ENCODE measurements around the gene CFAP20DC.
A peak's percentile ranks its signal among the peaks of the same experiment; 100 is the strongest.
"Not testable (repeated sequence)": the region's sequence is repeated elsewhere in the genome, so short reads cannot be mapped to it uniquely, and the experiment has no call there.

Gene CFAP20DC

DNA sequence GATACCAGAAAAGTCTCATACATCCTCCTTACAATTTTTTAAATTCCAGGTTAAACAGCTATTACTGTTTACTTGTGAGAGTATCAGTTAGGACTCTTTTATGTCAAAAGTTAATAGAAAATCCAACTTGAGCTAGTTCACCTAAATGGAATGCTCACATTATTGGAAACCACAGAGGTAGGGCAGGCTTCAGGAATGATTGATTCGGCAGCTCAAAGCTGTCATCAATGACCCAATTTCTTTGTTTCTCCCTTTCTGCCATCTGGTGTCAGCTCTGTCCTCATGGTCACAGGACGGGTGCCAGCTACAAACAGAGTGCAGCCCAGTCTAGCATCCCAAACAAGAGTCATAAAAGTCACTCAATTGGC lies 32.2 kb downstream of the CFAP20DC start:
- no peak for DNase-seq (ENCODE audit: low read depth)

DNA sequence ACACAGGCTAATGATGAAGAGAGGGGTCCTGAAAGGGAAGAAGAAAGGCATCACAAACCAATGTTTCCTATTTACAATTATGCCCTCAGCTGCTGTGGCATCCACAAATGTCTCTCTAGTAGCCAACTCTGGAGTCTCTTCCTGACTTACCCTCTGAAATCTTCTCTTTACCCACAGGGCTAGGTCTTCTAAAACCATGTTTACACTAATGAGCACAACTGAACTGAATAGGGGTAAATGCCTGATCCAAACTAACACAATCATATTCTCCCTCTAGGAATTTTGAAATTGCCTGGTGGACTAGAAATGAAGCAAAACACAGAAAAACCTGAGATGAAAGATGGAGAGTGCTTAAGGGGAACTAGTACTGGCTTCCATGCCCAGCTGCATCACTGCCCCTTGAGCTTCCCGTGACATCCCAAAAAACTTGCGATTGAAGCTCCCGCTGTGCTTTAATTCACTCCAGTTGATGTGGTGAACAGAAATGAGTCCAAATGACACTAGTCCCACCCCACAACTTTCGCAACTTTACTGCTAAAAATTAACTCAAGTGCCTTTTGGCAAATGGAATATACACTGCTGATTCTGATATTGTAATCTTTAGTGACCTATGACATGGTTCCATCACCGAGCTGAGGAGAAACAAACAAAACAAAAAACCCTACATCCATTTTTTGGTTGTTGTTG lies 32.8 kb downstream of the CFAP20DC start:
- no peak for DNase-seq (ENCODE audit: low read depth)

DNA sequence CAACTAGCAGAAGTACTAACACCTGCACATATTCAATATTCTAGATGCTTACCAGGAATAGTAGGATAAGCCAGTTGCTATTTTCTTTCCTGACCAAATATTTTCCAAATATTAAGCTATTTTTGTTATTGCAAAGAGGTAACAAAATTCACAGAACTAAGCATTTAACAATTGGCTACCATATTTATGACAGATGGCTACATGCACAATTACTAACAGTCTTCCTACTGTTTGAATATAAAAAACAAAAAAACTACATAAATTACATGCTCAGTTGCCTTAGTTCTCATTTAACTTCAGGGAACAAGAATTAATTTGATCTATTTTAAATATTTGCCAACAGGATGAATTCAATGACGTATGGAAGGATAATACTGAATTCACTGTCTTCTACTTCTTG lies 36.2 kb downstream of the CFAP20DC start:
- no peak for DNase-seq (ENCODE audit: low read depth)

DNA sequence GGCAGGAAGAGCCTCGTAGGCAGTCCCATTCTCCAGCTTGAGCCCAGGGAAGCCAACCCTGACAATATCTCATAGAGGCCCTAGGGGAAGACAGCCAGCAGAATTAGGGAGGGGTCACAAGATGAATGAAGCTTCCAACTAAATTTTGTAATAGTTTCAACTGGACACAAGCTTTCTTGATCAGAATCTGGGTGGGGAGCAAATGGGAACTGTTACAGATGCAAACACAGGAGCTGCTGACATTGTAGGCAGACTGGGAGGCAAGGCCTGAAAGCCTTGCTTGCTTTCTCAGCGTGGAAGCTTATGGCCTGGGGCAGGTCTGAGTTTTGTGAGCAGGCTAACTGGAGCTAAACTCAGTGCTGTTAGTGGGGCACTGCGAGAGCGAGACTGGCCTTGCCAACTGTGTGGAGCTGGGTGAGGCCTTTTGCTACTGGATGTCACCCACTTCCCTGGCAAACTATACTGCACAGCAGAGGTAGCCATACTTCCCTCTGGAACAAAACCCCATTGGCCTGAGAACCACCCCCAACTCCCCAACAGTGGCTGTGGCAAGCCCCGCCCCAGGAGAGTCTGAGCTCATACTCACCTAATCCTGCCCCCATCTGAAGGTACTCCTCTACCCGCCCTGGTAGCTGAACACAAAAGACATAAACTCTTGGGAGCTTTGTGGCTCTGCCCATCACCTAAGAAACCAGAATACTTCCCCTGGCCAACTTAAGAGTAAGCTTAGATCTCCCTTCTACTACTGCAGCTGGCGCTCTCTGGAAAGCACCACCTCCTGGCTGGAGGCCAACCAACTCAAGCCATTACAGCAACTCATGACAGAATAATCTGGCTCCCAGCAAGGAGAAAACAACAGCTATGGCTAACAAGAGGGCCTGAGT lies 42.9 kb downstream of the CFAP20DC start:
- peak; percentile 27 for DNase-seq (ENCODE audit: low read depth)

GRCh38 chr3:59001675-59002074 lies 48.1 kb downstream of the CFAP20DC start:
- peak; percentile 22 for DNase-seq (ENCODE audit: low read depth)

- no peak for DNase-seq (ENCODE audit: low read depth)
Observed at GRCh38 chr3:58999774-59000160, 50.1 kb downstream of the CFAP20DC start.

DNA sequence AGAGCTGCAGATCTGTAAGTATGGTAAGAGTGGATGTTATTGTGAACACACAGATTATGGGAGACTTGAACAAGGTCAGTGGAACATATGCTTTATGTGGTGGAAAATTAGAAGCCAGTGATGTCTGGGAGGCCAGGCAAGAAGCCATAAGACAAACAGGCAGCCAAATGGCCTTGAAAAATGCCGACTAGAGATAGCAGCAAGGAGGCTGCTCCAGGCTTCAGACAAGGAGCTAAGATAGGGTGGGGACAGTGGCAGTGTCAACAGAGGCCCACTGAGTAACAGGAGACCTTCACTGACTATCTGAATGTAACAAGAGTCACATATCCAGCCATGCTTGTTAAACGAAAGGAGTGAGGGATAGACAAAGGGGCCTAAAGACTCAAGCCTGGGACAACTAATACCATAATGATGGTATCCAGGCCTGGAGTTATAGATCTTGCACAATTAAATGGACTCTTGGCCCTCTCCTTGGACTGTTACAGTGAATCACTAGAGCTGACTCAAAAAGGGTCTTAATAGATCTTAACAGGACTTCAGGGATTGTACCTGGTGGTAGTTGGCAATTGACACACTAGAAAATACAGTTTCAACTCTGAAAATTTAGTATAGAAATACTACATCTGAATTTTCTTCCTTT lies 50.6 kb downstream of the CFAP20DC start:
- no peak for DNase-seq (ENCODE audit: low read depth)

GRCh38 chr3:58998476-58999117 lies 51.2 kb downstream of the CFAP20DC start:
- DNase-seq (ENCODE audit: low read depth) = peak; percentile 94

GRCh38 chr3:58996730-58997129 lies 53.1 kb downstream of the CFAP20DC start:
- no peak for DNase-seq (ENCODE audit: low read depth)

- peak; percentile 70 for DNase-seq (ENCODE audit: low read depth)
Observed at GRCh38 chr3:58994746-58995330, 55.0 kb downstream of the CFAP20DC start.

GRCh38 chr3:58993547-58993946 lies 56.3 kb downstream of the CFAP20DC start:
- no peak for DNase-seq (ENCODE audit: low read depth)

DNA sequence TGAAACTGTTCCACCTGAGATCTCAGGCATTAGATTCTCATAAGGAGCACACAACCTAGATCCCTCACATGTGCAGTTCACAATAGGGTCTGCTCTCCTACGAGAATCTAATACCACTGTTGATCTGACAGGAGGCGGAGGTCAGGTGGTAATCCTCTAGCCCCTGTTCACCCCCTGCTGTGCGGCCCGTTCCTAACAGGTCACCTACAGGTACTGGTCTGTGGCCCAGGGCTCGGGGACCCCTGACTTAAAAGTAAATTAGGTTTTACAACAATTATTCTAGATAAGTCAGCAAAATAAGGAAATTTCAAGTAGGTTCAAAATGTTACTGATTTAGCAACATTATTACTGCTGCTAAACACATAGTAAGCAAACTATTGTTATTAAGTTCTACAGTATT lies 58.2 kb downstream of the CFAP20DC start:
- DNase-seq (ENCODE audit: low read depth) = no peak

DNA sequence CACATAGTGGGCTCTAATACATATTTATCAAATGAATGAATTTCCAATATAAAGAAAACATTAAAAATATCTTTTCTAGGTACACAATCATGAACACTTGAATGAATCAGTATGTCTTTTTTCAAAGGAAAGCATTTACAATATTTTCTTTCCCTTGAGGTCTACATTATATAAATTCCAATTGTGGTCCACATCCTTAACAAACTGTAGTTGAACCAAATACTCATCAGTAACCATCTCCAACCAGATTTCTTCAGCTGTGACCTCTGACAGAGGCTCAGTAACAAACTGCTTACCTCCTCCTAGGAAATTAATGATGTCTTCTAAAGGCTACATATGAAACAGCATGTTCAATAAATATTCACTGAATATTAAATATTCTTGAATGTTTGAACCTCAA lies 58.8 kb downstream of the CFAP20DC start:
- peak; percentile 63 for DNase-seq (ENCODE audit: low read depth)

- peak; percentile 57 for DNase-seq (ENCODE audit: low read depth)
Observed at GRCh38 chr3:58989955-58990354, 59.9 kb downstream of the CFAP20DC start.

DNA sequence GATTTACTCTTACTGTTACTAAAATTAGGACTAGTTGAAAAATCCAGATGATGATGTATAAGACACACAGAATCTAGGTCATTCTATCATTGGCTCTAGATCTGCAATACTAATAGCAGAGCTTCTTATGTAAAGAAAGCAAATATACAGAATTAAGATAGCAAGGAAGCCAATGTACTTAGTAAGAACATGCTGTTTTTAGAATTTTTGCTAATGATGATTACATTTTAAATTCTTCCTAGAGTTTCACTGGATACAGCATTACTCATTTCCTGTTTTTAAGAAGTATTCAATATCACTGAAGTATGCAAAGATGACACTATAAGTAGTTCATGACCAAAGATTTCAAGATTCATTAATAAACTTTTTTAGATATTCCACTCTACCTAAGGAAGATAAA lies 60.7 kb downstream of the CFAP20DC start:
- peak; percentile 83 for DNase-seq (ENCODE audit: low read depth)

GRCh38 chr3:58988041-58988440 lies 61.8 kb downstream of the CFAP20DC start:
- no peak for DNase-seq (ENCODE audit: low read depth)

DNA sequence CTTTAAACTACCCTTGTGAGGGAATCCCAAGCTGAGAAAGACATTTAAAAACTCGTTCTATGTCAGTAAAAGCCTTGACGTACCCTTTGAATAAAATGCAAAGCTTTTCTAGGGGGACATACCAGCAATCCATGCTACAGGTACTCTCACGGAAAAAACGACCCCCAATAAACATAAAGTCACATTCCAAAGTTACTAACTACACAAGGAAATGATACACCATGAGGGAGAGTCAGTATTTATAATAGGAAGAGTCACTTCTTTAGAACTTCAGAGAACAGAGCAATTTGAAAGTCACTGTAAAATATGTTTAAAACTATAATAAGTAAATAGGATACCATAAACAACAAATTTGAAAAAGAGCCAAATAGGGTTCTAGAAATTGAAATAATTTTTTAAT lies 63.2 kb downstream of the CFAP20DC start:
- DNase-seq (ENCODE audit: low read depth) = no peak

DNA sequence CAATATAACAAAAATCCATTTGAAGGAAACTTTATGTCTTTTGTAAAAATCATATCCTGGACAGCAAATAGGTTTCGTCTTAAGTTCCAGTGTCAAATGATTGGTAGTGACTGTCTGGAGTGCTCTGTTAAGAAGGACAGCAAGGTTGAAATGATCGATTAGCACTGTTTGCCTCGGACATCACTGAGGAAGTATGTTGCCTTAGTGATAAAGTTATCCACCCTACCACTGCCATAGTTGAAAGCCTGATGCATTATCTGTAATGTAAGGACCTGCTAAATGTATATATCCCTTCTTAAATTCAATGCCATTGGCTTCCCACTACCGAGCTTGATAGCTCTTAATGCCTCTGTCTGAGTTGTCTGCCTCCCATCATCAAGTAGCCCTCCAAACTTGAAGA lies 70.0 kb downstream of the CFAP20DC start:
- DNase-seq (ENCODE audit: low read depth) = no peak

DNA sequence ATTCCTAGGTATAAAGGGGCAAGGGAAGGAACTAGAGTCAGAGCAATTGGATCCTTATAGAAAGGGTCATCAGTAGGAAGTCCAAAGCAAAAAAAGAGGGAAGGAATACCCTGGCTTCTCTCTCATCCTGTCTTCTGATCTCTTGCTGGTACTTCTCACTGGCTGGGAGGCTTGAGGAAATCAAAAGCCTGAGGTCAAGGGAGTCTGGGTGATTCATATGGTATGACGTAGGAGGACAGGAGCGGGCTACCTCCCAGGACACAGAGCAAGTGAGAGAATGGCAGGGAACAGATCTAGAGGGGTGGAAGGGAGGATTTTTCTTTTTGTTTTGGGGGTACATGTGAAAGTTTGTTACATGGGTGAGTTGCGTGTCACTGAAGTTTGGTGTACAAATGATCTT lies 76.0 kb downstream of the CFAP20DC start:
- peak; percentile 39 for DNase-seq (ENCODE audit: low read depth)

- not testable (repeated sequence) for DNase-seq (ENCODE audit: low read depth)
Observed at GRCh38 chr3:58967866-58968265, 82.0 kb downstream of the CFAP20DC start.

DNA sequence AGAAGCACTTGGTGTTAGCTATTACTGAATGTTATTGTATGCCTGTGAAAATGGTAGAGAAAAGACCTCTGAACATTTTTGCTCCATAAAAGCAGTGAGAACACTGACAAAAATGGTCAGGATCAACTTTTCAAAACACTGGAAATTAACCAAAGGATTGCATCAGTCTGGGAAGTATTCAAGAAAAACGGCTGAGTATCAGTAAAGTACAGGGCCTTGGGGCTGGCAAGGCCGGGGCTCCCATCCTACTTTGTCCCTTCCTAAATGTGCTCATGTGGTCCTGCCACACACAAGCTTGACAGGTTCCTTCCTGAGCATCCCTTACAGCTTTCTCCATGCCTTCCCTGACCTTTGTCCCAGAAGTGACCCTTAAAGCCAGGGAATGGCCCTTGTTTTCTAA lies 84.0 kb downstream of the CFAP20DC start:
- peak; percentile 71 for DNase-seq (ENCODE audit: low read depth)

GRCh38 chr3:58963928-58964503 lies 85.8 kb downstream of the CFAP20DC start:
- no peak for DNase-seq (ENCODE audit: low read depth)

All from EH (cell line).